DOHH2 (cell line): ENCODE measurements around the gene GBE1.

Experiments
- H3F3A ChIP-seq: fragments of 200-600 bp; sonication (generic), shearing (Covaris generic); 2 replicates; pipeline ENCODE4 v1.6.0; 2016; ENCODE audit warnings: antibody characterized with exemption, mild to moderate bottlenecking; ENCODE audit not compliant: control insufficient read depth, insufficient read depth
- H3K27ac ChIP-seq: fragments of 200-600 bp; sonication (generic); 2 replicates; pipeline ENCODE4 v1.5.1; 2014; ENCODE audit warnings: low read depth, mild to moderate bottlenecking, low read length, moderate library complexity
- H3K27me3 ChIP-seq: fragments of 200-600 bp; sonication (generic); 2 replicates; pipeline ENCODE4 v1.6.1; 2014; ENCODE audit warnings: mild to moderate bottlenecking, low read length, mixed read lengths; ENCODE audit not compliant: control insufficient read depth
- H3K36me3 ChIP-seq: fragments of 200-600 bp; sonication (generic); 2 replicates; pipeline ENCODE4 v1.6.1; 2014; ENCODE audit warnings: mild to moderate bottlenecking, low read length, moderate library complexity, mixed read lengths; ENCODE audit not compliant: control insufficient read depth
- H3K4me1 ChIP-seq: fragments of 200-600 bp; sonication (generic); 2 replicates; pipeline ENCODE4 v1.6.1; 2014; ENCODE audit warnings: mild to moderate bottlenecking, low read length, mixed read lengths; ENCODE audit not compliant: control insufficient read depth
- H3K4me2 ChIP-seq: fragments of 200-600 bp; sonication (generic); 2 replicates; pipeline ENCODE4 v1.6.0; 2014; ENCODE audit warnings: mild to moderate bottlenecking, low read length, moderate library complexity
- H3K4me3 ChIP-seq: fragments of 200-600 bp; sonication (generic); 2 replicates; pipeline ENCODE4 v1.5.1; 2014; ENCODE audit warnings: mild to moderate bottlenecking, low read length, mixed read lengths
- H3K79me2 ChIP-seq: fragments of 200-600 bp; sonication (generic); 2 replicates; pipeline ENCODE4 v1.6.1; 2014; ENCODE audit warnings: mild to moderate bottlenecking, low read length, mixed read lengths; ENCODE audit not compliant: control insufficient read depth
- H3K9me2 ChIP-seq: fragments of 200-600 bp; sonication (generic); replicated peaks from 2 replicates; pipeline ENCODE4 v1.6.1; 2014; ENCODE audit warnings: mild to moderate bottlenecking, low read length, mixed read lengths; ENCODE audit not compliant: control insufficient read depth
- H3K9me3 ChIP-seq: fragments of 200-600 bp; sonication (generic); 2 replicates; pipeline ENCODE4 v1.6.1; 2014; ENCODE audit warnings: antibody characterized with exemption, low read length, mixed read lengths; ENCODE audit not compliant: control insufficient read depth, insufficient read depth
- H4K20me1 ChIP-seq: fragments of 200-600 bp; sonication (generic); 2 replicates; pipeline ENCODE4 v1.6.0; 2014; ENCODE audit warnings: low read depth, mild to moderate bottlenecking, antibody characterized with exemption, low read length, moderate library complexity; ENCODE audit not compliant: control insufficient read depth, insufficient read depth
- EZH2phosphoT487 ChIP-seq: fragments of 200-600 bp; sonication (generic); IDR thresholded peaks from 2 replicates; pipeline ENCODE4 v1.6.1; 2017; ENCODE audit warnings: borderline replicate concordance, mild to moderate bottlenecking, antibody characterized with exemption, low read length, moderate library complexity, mixed read lengths
- TF ChIP-seq, protein P1 (sequence below): fragments of 200-600 bp; sonication (generic); IDR thresholded peaks from one replicate; pipeline ENCODE4 v1.5.1; 2014; ENCODE audit warnings: antibody characterized with exemption, mild to moderate bottlenecking, low read depth, low read length; ENCODE audit not compliant: poor library complexity, severe bottlenecking

The GBE1 gene

GRCh38 chr3:81558106-81558505 lies 203.3 kb downstream of the GBE1 start:
- Histone ChIP-seq H3K27ac (no peak overlapping the region), H3K4me2 (no peak overlapping the region), H3K36me3 (no peaks in the 10 kb centered on the region), H3K27me3 (no peaks in the 10 kb centered on the region), H3F3A (no peaks in the 10 kb centered on the region), H3K79me2 (no peaks in the 10 kb centered on the region), H3K9me2 (no peaks in the 10 kb centered on the region), H3K9me3 (no peaks in the 10 kb centered on the region), H3K4me1 (no peaks in the 10 kb centered on the region), H3K4me3 (no peak overlapping the region), H4K20me1 (no peaks in the 10 kb centered on the region)
- TF ChIP-seq EZH2phosphoT487 = no peak
- TF ChIP-seq, protein P1, sequence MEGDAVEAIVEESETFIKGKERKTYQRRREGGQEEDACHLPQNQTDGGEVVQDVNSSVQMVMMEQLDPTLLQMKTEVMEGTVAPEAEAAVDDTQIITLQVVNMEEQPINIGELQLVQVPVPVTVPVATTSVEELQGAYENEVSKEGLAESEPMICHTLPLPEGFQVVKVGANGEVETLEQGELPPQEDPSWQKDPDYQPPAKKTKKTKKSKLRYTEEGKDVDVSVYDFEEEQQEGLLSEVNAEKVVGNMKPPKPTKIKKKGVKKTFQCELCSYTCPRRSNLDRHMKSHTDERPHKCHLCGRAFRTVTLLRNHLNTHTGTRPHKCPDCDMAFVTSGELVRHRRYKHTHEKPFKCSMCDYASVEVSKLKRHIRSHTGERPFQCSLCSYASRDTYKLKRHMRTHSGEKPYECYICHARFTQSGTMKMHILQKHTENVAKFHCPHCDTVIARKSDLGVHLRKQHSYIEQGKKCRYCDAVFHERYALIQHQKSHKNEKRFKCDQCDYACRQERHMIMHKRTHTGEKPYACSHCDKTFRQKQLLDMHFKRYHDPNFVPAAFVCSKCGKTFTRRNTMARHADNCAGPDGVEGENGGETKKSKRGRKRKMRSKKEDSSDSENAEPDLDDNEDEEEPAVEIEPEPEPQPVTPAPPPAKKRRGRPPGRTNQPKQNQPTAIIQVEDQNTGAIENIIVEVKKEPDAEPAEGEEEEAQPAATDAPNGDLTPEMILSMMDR = no peak

DNA sequence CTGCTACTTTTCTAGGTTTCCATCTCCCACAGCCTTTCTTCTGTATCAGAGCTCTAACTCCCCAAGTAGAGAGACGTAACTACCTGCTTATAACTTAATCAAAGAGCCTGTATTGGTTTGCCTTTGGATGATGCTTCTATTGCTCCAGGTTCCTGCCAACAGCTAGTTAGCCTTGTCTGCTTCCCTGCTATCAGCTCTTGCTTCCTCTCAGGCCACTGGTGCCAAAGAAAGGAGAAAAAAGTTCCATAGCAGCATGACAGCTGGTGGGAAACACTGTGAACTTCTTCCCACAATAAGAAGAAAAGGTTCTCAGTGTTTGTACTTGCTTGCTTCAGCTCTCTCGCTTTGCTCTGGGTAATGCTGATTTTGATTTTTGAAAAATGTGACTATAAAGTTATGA lies 206.6 kb downstream of the GBE1 start:
- Histone ChIP-seq H3K27me3 (no peaks in the 10 kb centered on the region), H3K36me3 (no peaks in the 10 kb centered on the region), H3K4me1 (no peaks in the 10 kb centered on the region), H3K9me3 (no peaks in the 10 kb centered on the region), H3K4me2 (no peak overlapping the region), H3K9me2 (no peaks in the 10 kb centered on the region), H3K27ac (no peak overlapping the region), H3F3A (no peaks in the 10 kb centered on the region), H4K20me1 (no peaks in the 10 kb centered on the region), H3K79me2 (no peaks in the 10 kb centered on the region), H3K4me3 (no peak overlapping the region)
- TF ChIP-seq EZH2phosphoT487 = no peak
- TF ChIP-seq, protein P1 = no peak

GRCh38 chr3:81554388-81554787 lies 207.1 kb downstream of the GBE1 start:
- no peaks in the 10 kb centered on the region for H3K27me3 ChIP-seq
- H3K4me3 ChIP-seq = no peak overlapping the region
- no peaks in the 10 kb centered on the region for H4K20me1 ChIP-seq
- H3K27ac ChIP-seq = no peak overlapping the region
- no peaks in the 10 kb centered on the region for H3K9me3 ChIP-seq
- no peaks in the 10 kb centered on the region for H3K79me2 ChIP-seq
- no peak overlapping the region for H3K4me2 ChIP-seq
- no peaks in the 10 kb centered on the region for H3K9me2 ChIP-seq
- no peaks in the 10 kb centered on the region for H3F3A ChIP-seq
- no peaks in the 10 kb centered on the region for H3K4me1 ChIP-seq
- TF ChIP-seq EZH2phosphoT487 = no peak
- TF ChIP-seq, protein P1 = no peak
- no peaks in the 10 kb centered on the region for H3K36me3 ChIP-seq

- no peak overlapping the region for H3K4me2 ChIP-seq
- H3F3A ChIP-seq = no peaks in the 10 kb centered on the region
- no peak for TF ChIP-seq EZH2phosphoT487
- H4K20me1 ChIP-seq = no peaks in the 10 kb centered on the region
- no peaks in the 10 kb centered on the region for H3K9me3 ChIP-seq
- no peak overlapping the region for H3K27ac ChIP-seq
- no peaks in the 10 kb centered on the region for H3K79me2 ChIP-seq
- H3K4me1 ChIP-seq = no peaks in the 10 kb centered on the region
- no peaks in the 10 kb centered on the region for H3K27me3 ChIP-seq
- no peak overlapping the region for H3K4me3 ChIP-seq
- no peaks in the 10 kb centered on the region for H3K9me2 ChIP-seq
- no peaks in the 10 kb centered on the region for H3K36me3 ChIP-seq
These were observed 211.0 kb downstream of the GBE1 start for GRCh38 chr3:81550415-81550814.
